ENCODE results near the gene TAS1R3. TPM values are rescaled to one million over a fixed set of nuclear protein-coding genes. Genes with fewer than 3 reads are reported as not detected.

TAS1R3 gene
- total RNA-seq, 3 donors from 2014 or later = 0.57 to 1.1 (median 0.96) TPM

- H3K4me3 ChIP-seq = no peak overlapping the region
- H3K36me3 ChIP-seq (ENCODE audit: low read depth) = no peaks in the 10 kb centered on the region
- H3K4me1 ChIP-seq (ENCODE audit: low read depth) = peaks cover 28% of the 10 kb centered on the region
- no peaks in the 10 kb centered on the region for H3K9me3 ChIP-seq
- TF ChIP-seq, protein P1, sequence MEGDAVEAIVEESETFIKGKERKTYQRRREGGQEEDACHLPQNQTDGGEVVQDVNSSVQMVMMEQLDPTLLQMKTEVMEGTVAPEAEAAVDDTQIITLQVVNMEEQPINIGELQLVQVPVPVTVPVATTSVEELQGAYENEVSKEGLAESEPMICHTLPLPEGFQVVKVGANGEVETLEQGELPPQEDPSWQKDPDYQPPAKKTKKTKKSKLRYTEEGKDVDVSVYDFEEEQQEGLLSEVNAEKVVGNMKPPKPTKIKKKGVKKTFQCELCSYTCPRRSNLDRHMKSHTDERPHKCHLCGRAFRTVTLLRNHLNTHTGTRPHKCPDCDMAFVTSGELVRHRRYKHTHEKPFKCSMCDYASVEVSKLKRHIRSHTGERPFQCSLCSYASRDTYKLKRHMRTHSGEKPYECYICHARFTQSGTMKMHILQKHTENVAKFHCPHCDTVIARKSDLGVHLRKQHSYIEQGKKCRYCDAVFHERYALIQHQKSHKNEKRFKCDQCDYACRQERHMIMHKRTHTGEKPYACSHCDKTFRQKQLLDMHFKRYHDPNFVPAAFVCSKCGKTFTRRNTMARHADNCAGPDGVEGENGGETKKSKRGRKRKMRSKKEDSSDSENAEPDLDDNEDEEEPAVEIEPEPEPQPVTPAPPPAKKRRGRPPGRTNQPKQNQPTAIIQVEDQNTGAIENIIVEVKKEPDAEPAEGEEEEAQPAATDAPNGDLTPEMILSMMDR (IDR thresholded peaks at IDR 0.05) = no peak
- ATAC-seq (no peak), DNase-seq (no peak)
- intact Hi-C loops (cut with DNase I, micrococcal nuclease) = no loop called here
These were observed 27.3 kb upstream of the TAS1R3 start for GRCh38 chr1:1303736-1304135.

- H3K4me3 ChIP-seq = no peak overlapping the region
- peak; percentile 6 for ATAC-seq
- DNase-seq = peak; percentile 78 to 86 (median 78)
- intact Hi-C loops (cut with DNase I, micrococcal nuclease) = no loop called here
- no peaks in the 10 kb centered on the region for H3K9me3 ChIP-seq
- TF ChIP-seq, protein P1 (IDR thresholded peaks at IDR 0.05) = no peak
- H3K36me3 ChIP-seq (ENCODE audit: low read depth) = no peaks in the 10 kb centered on the region
- peaks cover 35% of the 10 kb centered on the region for H3K4me1 ChIP-seq (ENCODE audit: low read depth)
These were observed 26.5 kb upstream of the TAS1R3 start for GRCh38 chr1:1304331-1305299.

DNA sequence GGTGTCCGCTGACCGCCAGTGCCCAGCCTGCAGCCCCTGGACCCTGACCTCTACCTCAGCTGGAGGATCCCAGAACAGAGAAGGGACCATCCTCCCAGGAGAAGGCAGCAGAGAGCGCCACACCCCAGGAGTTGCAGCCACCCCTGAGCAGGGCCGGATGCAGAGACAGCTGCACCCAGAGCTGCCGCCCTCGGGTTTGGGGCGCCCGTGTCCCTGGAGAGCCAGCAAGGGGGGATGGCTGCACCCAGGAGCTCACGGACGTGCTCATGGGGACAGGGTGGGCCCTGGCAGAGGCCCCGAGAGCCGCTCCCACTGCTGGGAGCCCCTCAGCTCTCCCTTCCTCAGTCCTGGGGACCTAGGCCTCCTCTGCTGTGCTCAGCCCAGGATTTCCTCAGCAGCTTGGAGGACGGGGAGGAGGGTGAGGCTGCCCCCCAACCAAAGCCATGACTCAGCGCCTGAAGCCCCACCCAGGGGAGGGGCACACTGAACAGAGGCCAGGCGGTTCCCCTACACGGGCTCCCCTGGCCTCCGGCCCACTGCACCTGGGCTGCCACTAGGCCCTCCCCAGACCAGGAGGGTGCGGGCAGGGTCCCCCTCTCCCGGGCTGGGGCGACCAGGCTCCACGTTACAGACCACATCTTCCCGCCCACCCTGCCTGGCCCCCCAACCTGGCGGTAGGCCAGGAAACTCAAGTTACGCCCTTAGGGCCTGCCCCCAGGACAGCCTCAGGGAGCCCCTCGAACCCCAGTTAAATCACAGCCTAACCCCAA, 25.6 kb upstream of the TAS1R3 start:
- ATAC-seq = peak; percentile 40
- no peaks in the 10 kb centered on the region for H3K36me3 ChIP-seq (ENCODE audit: low read depth)
- peaks cover 39% of the 10 kb centered on the region for H3K4me1 ChIP-seq (ENCODE audit: low read depth)
- TF ChIP-seq, protein P1 (IDR thresholded peaks at IDR 0.05) = no peak
- no peaks in the 10 kb centered on the region for H3K9me3 ChIP-seq
- intact Hi-C loops (cut with DNase I, micrococcal nuclease) = no loop called here
- H3K4me3 ChIP-seq = no peak overlapping the region
- peak; percentile 85 to 88 (median 87) for DNase-seq

DNA sequence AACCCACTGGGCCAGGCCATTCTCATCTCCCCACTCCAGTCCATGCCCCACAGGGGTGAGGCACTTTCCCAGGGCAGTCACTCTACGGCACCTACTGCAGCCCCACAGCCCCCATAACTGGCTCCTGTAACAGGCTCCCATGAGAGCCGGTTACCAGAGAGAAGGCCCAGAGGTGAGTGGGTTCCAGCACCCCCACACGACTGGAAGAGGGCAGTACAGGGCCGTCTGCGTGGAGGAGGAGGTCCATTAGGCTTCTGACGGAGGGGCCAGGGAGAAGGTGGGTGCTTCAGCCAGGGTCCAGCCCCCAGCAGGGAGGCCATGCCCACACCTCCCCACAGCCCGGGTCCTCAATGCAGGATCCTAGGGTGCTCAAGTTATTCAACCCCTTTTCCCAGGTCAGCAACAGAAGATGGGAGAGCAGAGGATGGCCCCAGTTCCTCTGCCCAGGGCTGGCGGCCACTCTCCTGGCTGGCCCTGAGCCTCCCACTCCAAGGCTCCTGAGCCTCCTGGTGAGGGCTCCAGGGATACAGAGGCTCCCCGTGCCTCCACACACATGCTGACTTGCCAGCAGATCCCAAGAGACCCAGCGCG, 24.9 kb upstream of the TAS1R3 start:
- TF ChIP-seq, protein P1 (IDR thresholded peaks at IDR 0.05) = no peak
- ATAC-seq = no peak
- H3K9me3 ChIP-seq = no peaks in the 10 kb centered on the region
- H3K36me3 ChIP-seq (ENCODE audit: low read depth) = no peaks in the 10 kb centered on the region
- no peak for DNase-seq
- H3K4me3 ChIP-seq = no peak overlapping the region
- intact Hi-C loops (cut with DNase I, micrococcal nuclease) = no loop called here
- peaks cover 39% of the 10 kb centered on the region for H3K4me1 ChIP-seq (ENCODE audit: low read depth)

DNA sequence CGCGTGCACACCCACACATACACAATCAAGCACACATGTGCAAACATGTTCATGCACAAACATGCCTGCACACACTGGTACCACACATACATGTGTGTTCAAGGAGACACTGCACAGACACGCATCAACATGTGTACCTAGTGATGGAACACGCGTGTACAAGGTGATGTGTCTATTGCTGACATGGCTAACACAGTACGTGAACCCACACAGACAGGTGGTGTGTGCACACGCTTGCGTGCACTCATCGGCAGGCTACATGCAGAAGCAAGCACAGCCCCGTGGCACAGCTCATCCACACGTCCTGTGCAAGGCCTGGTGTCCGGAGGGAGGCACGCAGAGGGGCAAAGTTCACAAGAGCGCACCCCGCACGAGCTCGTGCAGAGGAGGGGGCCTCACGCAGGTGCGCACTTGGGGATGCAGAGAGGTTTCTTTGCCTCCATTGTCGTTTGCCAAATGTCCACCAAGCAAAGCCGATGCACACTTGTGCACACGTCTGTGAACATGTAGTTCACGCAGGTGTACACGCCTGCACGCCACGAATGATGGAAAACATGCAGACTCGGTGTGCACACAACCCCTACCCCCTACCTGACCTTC, 24.3 kb upstream of the TAS1R3 start:
- DNase-seq = no peak
- intact Hi-C loops (cut with DNase I, micrococcal nuclease) = no loop called here
- Histone ChIP-seq H3K36me3 (ENCODE audit: low read depth) (no peaks in the 10 kb centered on the region), H3K9me3 (no peaks in the 10 kb centered on the region), H3K4me1 (ENCODE audit: low read depth) (peaks cover 39% of the 10 kb centered on the region), H3K4me3 (peak overlapping the region; percentile 45)
- no peak for ATAC-seq
- TF ChIP-seq, protein P1 (IDR thresholded peaks at IDR 0.05) = no peak

Data from mucosa of descending colon (tissue), 3 donors.